Muscle layer of duodenum (tissue), 2 donors: ENCODE data around the gene HBM.
"Not testable (repeated sequence)": the region's sequence is repeated elsewhere in the genome, so short reads cannot be mapped to it uniquely, and the experiment has no call there.

Source experiments
- H3K27ac ChIP-seq: one replicate; pipeline ENCODE4 v1.7.0; 2013; ENCODE audit warnings: mild to moderate bottlenecking, low read length
- H3K27me3 ChIP-seq: one replicate; pipeline ENCODE4 v1.7.0; 2013; ENCODE audit warnings: low read depth, mild to moderate bottlenecking, control low read depth, low read length
- H3K36me3 ChIP-seq, 2 donors: one replicate each; pipeline ENCODE4 v1.7.0; 2013; ENCODE audit warnings: low read length in 2 of 2, control low read depth in 1 of 2, mild to moderate bottlenecking in 1 of 2; ENCODE audit not compliant: insufficient read depth in 2 of 2, control insufficient read depth in 1 of 2
- H3K4me1 ChIP-seq, 2 donors: one replicate each; pipeline ENCODE4 v1.7.0; 2013; ENCODE audit warnings: low read length in 2 of 2, mild to moderate bottlenecking in 2 of 2, control low read depth in 1 of 2, moderate library complexity in 1 of 2; ENCODE audit not compliant: insufficient read depth in 2 of 2, control insufficient read depth in 1 of 2
- H3K4me3 ChIP-seq, 2 donors: one replicate each; pipeline ENCODE4 v1.7.0; 2013; ENCODE audit warnings: low read length in 2 of 2, low read depth in 1 of 2, mild to moderate bottlenecking in 1 of 2
- H3K9me3 ChIP-seq, 2 donors: one replicate each; pipeline ENCODE4 v1.7.0; 2013; ENCODE audit warnings: low read length in 2 of 2, control low read depth in 1 of 2, mild to moderate bottlenecking in 1 of 2; ENCODE audit not compliant: control insufficient read depth in 1 of 2
- donor health status: healthy.

HBM gene

GRCh38 chr16:149024-149660 lies 16.6 kb upstream of the HBM start:
- Histone ChIP-seq H3K4me3 (no peak overlapping the region), H3K27ac (no peak overlapping the region), H3K36me3 (no peaks in the 10 kb centered on the region), H3K9me3 (no peaks in the 10 kb centered on the region), H3K4me1 (no peaks in the 10 kb centered on the region), H3K27me3 (no peaks in the 10 kb centered on the region)

GRCh38 chr16:152141-153128 lies 13.3 kb upstream of the HBM start, which contains the start of gene HBZ:
Gene HBZ, plus strand, starts transcription at chr16:152644. Its CDS starts 266 bp downstream, at chr16:152910.
- Histone ChIP-seq H3K27me3 (peaks cover 8% of the 10 kb centered on the region), H3K27ac (no peak within 1 kb of the TSS), H3K4me1 (peaks cover 0 to 10% of the 10 kb centered on the region in 2 donors), H3K36me3 (no peaks in the 10 kb centered on the region), H3K9me3 (no peaks in the 10 kb centered on the region), H3K4me3 (no peak within 1 kb of the TSS)

GRCh38 chr16:153129-153521 lies 12.7 kb upstream of the HBM start:
- not testable (repeated sequence) for H3K27me3 ChIP-seq, H3K4me3 ChIP-seq, H3K4me1 ChIP-seq, H3K36me3 ChIP-seq, H3K9me3 ChIP-seq, H3K27ac ChIP-seq

GRCh38 chr16:153550-154216 lies 12.1 kb upstream of the HBM start:
- H3K4me3 ChIP-seq, H3K36me3 ChIP-seq, H3K9me3 ChIP-seq, H3K27me3 ChIP-seq, H3K4me1 ChIP-seq, H3K27ac ChIP-seq: not testable (repeated sequence)

GRCh38 chr16:154217-155030 lies 11.4 kb upstream of the HBM start:
- H3K4me1 ChIP-seq: peaks cover 0 to 10% of the 10 kb centered on the region in 2 donors
- no peak overlapping the region for H3K27ac ChIP-seq
- H3K27me3 ChIP-seq: peaks cover 8% of the 10 kb centered on the region
- no peaks in the 10 kb centered on the region for H3K9me3 ChIP-seq
- H3K4me3 ChIP-seq: peak overlapping the region; percentile 33 to 57
- H3K36me3 ChIP-seq: no peaks in the 10 kb centered on the region

GRCh38 chr16:155031-155398 lies 10.8 kb upstream of the HBM start:
- H3K4me3 ChIP-seq: peak overlapping the region; percentile 33 to 57
- H3K4me1 ChIP-seq: peaks cover 0 to 10% of the 10 kb centered on the region in 2 donors
- H3K27me3 ChIP-seq: peaks cover 8% of the 10 kb centered on the region
- H3K36me3 ChIP-seq: no peaks in the 10 kb centered on the region
- H3K9me3 ChIP-seq: no peaks in the 10 kb centered on the region
- H3K27ac ChIP-seq: no peak overlapping the region

GRCh38 chr16:159136-159849 lies 6.5 kb upstream of the HBM start:
- peaks cover 0 to 8% of the 10 kb centered on the region in 2 donors for H3K4me1 ChIP-seq
- peaks cover 8% of the 10 kb centered on the region for H3K27me3 ChIP-seq

GRCh38 chr16:160242-160641 lies 5.5 kb upstream of the HBM start:
- H3K36me3 ChIP-seq, H3K27ac ChIP-seq, H3K4me1 ChIP-seq, H3K4me3 ChIP-seq, H3K27me3 ChIP-seq, H3K9me3 ChIP-seq: not testable (repeated sequence)

More at GRCh38 chr16:159136-159849, 6.5 kb upstream of the HBM start:
- Histone ChIP-seq H3K27ac (no peak overlapping the region), H3K4me3 (no peak overlapping the region), H3K9me3 (no peaks in the 10 kb centered on the region), H3K36me3 (no peaks in the 10 kb centered on the region)

- Histone ChIP-seq H3K4me3 (no peak overlapping the region), H3K27me3 (peaks cover 7% of the 10 kb centered on the region), H3K36me3 (no peaks in the 10 kb centered on the region), H3K9me3 (no peaks in the 10 kb centered on the region), H3K27ac (no peak overlapping the region), H3K4me1 (peaks cover 0 to 9% of the 10 kb centered on the region in 2 donors)
Measured at GRCh38 chr16:160691-161190, 5.0 kb upstream of the HBM start.

- Histone ChIP-seq H3K27ac (no peak overlapping the region), H3K27me3 (peaks cover 23% of the 10 kb centered on the region), H3K9me3 (no peaks in the 10 kb centered on the region), H3K4me1 (peaks cover 0 to 19% of the 10 kb centered on the region in 2 donors), H3K4me3 (no peak overlapping the region), H3K36me3 (no peaks in the 10 kb centered on the region)
Measured at GRCh38 chr16:162271-162991, 3.3 kb upstream of the HBM start.
